Measurements from ENCODE around the gene FNTB.
A peak's percentile ranks its signal among the peaks of the same experiment; 100 is the strongest.

The FNTB gene

DNA sequence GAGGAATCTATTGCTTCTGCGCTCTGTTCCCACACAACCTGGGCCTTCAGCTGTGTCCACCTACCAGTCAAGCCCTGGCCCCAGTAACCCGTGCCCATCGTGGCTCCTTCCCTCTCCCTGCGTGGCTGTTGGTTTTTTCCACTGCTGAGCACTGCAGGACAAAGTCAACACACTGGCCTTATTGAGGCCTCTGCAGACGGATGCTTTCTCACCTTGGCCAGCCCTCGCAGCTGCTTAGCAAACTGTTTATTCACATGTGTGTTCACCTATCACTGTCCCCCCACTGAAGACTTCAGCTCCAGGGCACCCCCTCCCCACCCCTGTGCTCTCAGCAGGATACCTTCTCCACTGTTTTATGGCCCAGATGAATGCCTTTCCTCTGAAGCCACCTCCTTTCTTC lies 31.4 kb upstream of the FNTB start:
- peaks cover 12% of the 10 kb centered on the region for H3K4me1 ChIP-seq (ENCODE audit: control insufficient read depth, insufficient read depth, low read length)
- no peaks in the 10 kb centered on the region for H3K27me3 ChIP-seq (ENCODE audit: control insufficient read depth, insufficient read depth, low read length)
- no peaks in the 10 kb centered on the region for H3K36me3 ChIP-seq (ENCODE audit: control insufficient read depth, insufficient read depth, low read length)
- H3K9ac ChIP-seq (ENCODE audit: low read length): no peak overlapping the region
- H3K4me3 ChIP-seq (ENCODE audit: low read length): no peak overlapping the region
- H3K9me3 ChIP-seq (ENCODE audit: control insufficient read depth, low read length): no peaks in the 10 kb centered on the region

DNA sequence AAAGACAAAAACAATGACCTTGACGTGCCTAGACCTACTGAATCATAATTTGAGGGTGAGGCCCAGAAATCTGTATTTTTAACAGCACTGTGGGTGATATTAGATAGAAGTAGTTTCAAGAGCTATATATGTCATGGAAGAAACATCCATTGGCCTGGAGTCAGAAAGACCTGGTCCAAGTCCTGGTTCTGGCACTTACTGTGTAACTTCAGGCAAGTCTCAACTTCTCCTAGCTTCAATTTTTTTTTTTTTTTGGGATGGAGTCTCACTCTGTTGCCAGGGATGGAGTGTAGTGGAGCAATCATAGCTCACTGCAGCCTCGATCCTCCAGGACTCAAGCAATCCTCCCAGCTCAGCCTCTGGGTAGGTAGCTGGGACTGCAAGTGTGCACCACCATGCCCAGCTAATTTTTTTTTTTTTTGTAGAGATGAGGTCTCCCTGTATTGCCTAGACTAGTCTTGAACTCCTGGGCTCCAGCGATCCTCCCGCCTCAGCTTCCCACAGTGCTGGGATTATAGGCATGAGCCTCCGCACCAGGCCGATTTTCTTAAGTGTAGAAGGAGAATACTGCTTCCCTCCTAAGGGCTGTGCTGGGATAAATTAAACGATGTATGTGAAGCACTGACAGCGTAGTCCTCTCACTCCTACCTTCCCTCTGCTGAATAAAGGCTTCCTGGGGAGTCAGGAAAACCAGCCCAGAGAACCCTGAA lies 29.8 kb upstream of the FNTB start:
- Histone ChIP-seq H3K4me3 (ENCODE audit: low read length) (no peak overlapping the region), H3K9ac (ENCODE audit: low read length) (no peak overlapping the region), H3K36me3 (ENCODE audit: control insufficient read depth, insufficient read depth, low read length) (no peaks in the 10 kb centered on the region), H3K27me3 (ENCODE audit: control insufficient read depth, insufficient read depth, low read length) (no peaks in the 10 kb centered on the region), H3K9me3 (ENCODE audit: control insufficient read depth, low read length) (no peaks in the 10 kb centered on the region), H3K4me1 (ENCODE audit: control insufficient read depth, insufficient read depth, low read length) (peaks cover 22% of the 10 kb centered on the region)

DNA sequence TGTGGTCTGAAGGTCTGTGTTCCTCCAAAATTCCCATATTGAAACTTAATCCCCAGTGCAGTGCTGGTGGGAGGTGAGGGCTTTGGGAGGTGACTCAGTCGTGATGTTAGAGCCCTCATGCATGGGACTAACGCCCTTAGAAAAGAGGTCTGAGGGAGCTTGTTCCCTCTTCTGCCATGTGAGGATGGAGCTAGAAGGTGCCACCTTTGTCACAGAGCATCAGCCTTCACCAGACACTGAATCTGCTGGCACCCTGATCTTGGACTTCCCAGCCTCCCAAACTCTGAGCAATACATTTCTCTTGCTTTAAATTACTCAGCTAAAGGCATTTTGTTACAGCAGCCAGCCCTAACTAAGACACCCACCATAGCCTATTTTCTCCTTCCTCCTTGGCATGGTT lies 28.5 kb upstream of the FNTB start:
- Histone ChIP-seq H3K4me3 (ENCODE audit: low read length) (no peak overlapping the region), H3K36me3 (ENCODE audit: control insufficient read depth, insufficient read depth, low read length) (no peaks in the 10 kb centered on the region), H3K4me1 (ENCODE audit: control insufficient read depth, insufficient read depth, low read length) (peaks cover 20% of the 10 kb centered on the region), H3K9ac (ENCODE audit: low read length) (no peak overlapping the region), H3K9me3 (ENCODE audit: control insufficient read depth, low read length) (no peaks in the 10 kb centered on the region), H3K27me3 (ENCODE audit: control insufficient read depth, insufficient read depth, low read length) (no peaks in the 10 kb centered on the region)

DNA sequence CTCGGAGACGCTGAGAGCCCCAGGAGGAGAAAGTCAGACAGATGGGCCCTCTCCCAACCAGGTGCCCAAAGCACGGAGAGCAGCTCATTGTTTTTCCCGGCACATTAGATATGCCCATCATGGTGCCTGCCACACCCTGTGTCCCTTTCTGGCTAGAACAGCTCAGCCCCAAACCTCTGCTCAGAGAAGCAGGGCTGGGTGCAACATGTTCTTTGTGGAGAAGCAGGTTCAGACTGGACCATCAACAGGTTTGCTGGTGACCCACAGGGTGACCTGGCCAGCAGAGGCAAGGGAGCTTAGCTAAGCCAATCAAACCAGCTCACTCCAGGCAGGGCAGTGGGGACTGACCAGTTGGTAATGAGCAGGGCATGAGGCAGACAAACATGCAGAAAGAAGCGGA lies 28.0 kb upstream of the FNTB start:
- H3K27me3 ChIP-seq (ENCODE audit: control insufficient read depth, insufficient read depth, low read length): no peaks in the 10 kb centered on the region
- peaks cover 20% of the 10 kb centered on the region for H3K4me1 ChIP-seq (ENCODE audit: control insufficient read depth, insufficient read depth, low read length)

DNA sequence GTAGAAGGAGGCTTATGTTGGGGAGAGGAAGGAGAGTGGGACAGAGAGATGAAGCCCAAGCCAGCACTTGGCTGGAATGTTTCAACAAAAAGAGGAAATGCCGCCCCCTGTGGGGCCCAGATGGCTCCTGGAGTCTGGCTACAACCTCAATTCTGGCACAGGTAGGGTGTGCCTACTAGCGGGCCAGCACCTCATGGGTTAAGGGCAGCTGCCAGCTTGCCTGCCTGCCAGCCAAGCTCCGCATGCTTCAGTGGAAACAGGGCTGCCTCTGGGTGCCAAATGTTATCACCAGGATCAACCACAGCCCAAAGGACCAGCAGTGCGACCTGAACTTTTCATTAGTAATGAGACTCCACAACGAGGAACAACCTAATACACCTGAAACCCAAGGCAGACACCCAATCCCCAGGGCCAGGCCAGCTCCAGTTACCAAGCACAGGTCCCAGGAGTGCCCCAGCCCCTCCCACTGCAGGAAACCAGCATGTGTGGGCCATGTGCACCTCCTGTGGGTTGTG lies 25.9 kb upstream of the FNTB start:
- Histone ChIP-seq H3K4me3 (ENCODE audit: low read length) (no peak overlapping the region), H3K9me3 (ENCODE audit: control insufficient read depth, low read length) (no peaks in the 10 kb centered on the region), H3K36me3 (ENCODE audit: control insufficient read depth, insufficient read depth, low read length) (no peaks in the 10 kb centered on the region), H3K9ac (ENCODE audit: low read length) (no peak overlapping the region), H3K27me3 (ENCODE audit: control insufficient read depth, insufficient read depth, low read length) (no peaks in the 10 kb centered on the region), H3K4me1 (ENCODE audit: control insufficient read depth, insufficient read depth, low read length) (peaks cover 20% of the 10 kb centered on the region)

More for the DNA sequence above, 28.0 kb upstream of the FNTB start:
- no peak overlapping the region for H3K9ac ChIP-seq (ENCODE audit: low read length)
- no peak overlapping the region for H3K4me3 ChIP-seq (ENCODE audit: low read length)
- H3K36me3 ChIP-seq (ENCODE audit: control insufficient read depth, insufficient read depth, low read length): no peaks in the 10 kb centered on the region
- no peaks in the 10 kb centered on the region for H3K9me3 ChIP-seq (ENCODE audit: control insufficient read depth, low read length)

- Histone ChIP-seq H3K27me3 (ENCODE audit: control insufficient read depth, insufficient read depth, low read length) (no peaks in the 10 kb centered on the region), H3K9me3 (ENCODE audit: control insufficient read depth, low read length) (no peaks in the 10 kb centered on the region), H3K36me3 (ENCODE audit: control insufficient read depth, insufficient read depth, low read length) (no peaks in the 10 kb centered on the region), H3K4me1 (ENCODE audit: control insufficient read depth, insufficient read depth, low read length) (peaks cover 30% of the 10 kb centered on the region), H3K4me3 (ENCODE audit: low read length) (no peak overlapping the region), H3K9ac (ENCODE audit: low read length) (no peak overlapping the region)
Observed at GRCh38 chr14:64963611-64964010, 23.1 kb upstream of the FNTB start.

DNA sequence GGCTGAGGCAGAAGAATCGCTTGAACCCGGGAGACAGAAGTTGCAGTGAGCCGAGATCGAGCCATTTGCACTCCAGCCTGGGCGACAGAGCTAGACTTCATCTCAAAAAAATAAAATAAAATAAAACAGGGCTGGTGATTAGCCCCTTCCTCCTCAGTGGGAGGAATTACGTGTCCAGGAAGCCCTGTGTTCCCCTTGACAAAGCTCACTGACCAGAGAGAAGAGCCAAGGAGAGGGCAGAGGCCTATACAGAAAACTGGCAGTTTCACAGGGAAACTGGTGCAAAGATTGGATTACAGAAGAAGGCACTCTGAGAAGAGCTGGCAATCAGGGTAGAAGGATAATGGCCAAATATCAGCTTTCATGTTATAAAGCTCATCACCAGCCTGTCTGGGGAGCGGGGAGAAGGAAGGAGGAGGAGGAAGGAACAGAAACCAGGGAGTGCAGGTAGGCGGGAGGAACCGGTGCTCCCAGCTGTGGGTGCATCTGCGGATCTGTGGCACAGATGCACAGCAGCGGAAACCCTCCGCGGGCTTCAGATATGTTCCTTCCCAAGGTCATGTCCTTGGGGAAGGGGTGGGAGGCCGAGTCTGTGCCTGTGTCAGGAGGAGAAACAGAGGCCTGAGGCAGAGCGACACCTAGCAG lies 21.2 kb upstream of the FNTB start:
- Histone ChIP-seq H3K9me3 (ENCODE audit: control insufficient read depth, low read length) (no peaks in the 10 kb centered on the region), H3K4me1 (ENCODE audit: control insufficient read depth, insufficient read depth, low read length) (peaks cover 27% of the 10 kb centered on the region), H3K4me3 (ENCODE audit: low read length) (no peak overlapping the region), H3K27me3 (ENCODE audit: control insufficient read depth, insufficient read depth, low read length) (no peaks in the 10 kb centered on the region), H3K36me3 (ENCODE audit: control insufficient read depth, insufficient read depth, low read length) (no peaks in the 10 kb centered on the region), H3K9ac (ENCODE audit: low read length) (no peak overlapping the region)

DNA sequence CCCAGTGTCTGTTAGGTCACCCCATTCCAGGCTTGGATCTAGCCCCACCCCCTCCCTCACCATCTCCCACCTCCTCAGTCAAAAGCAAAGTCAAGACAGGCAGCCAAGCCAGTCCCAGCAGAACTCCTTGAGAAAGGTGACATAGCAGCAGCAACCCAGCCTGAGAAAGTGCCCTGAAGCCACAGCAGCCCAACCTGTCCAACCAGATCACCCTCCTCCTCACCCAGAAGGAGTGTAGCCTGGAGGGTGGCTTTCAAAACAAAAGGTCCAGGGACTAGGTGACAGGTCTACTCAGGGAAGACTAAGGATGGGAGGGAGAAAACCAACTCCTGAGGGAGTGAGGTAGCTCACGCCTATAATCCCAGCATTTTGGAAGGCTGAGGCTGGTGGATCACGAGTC lies 19.7 kb upstream of the FNTB start:
- peaks cover 29% of the 10 kb centered on the region for H3K4me1 ChIP-seq (ENCODE audit: control insufficient read depth, insufficient read depth, low read length)
- peaks cover 3% of the 10 kb centered on the region for H3K27me3 ChIP-seq (ENCODE audit: control insufficient read depth, insufficient read depth, low read length)
- H3K4me3 ChIP-seq (ENCODE audit: low read length): no peak overlapping the region
- H3K9me3 ChIP-seq (ENCODE audit: control insufficient read depth, low read length): no peaks in the 10 kb centered on the region
- no peak overlapping the region for H3K9ac ChIP-seq (ENCODE audit: low read length)
- H3K36me3 ChIP-seq (ENCODE audit: control insufficient read depth, insufficient read depth, low read length): no peaks in the 10 kb centered on the region

GRCh38 chr14:64968167-64968566 lies 18.5 kb upstream of the FNTB start:
- Histone ChIP-seq H3K9me3 (ENCODE audit: control insufficient read depth, low read length) (no peaks in the 10 kb centered on the region), H3K4me3 (ENCODE audit: low read length) (no peak overlapping the region), H3K27me3 (ENCODE audit: control insufficient read depth, insufficient read depth, low read length) (peaks cover 9% of the 10 kb centered on the region), H3K9ac (ENCODE audit: low read length) (no peak overlapping the region), H3K36me3 (ENCODE audit: control insufficient read depth, insufficient read depth, low read length) (no peaks in the 10 kb centered on the region), H3K4me1 (ENCODE audit: control insufficient read depth, insufficient read depth, low read length) (peaks cover 29% of the 10 kb centered on the region)

DNA sequence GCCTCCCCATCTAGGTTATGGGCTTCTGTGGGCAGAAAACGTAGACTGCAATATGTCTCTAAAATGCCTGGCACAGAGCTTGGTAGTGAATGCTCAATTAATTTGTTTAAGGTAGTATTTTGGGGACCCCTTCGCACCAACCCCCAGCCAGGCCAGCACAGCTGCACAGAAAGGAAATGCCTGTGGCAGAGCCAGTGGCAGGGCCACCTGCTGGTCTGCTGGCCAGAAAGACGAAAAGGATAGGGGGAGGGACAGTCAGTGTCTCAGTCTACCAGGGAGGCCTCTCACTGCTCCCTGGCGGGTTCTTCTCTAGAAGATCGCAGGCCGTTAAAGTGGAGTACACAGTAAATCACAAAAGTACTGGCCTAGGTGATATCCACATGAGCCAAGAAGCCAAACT lies 18.0 kb upstream of the FNTB start:
- Histone ChIP-seq H3K4me3 (ENCODE audit: low read length) (no peak overlapping the region), H3K4me1 (ENCODE audit: control insufficient read depth, insufficient read depth, low read length) (peaks cover 29% of the 10 kb centered on the region), H3K27me3 (ENCODE audit: control insufficient read depth, insufficient read depth, low read length) (peaks cover 9% of the 10 kb centered on the region), H3K36me3 (ENCODE audit: control insufficient read depth, insufficient read depth, low read length) (no peaks in the 10 kb centered on the region), H3K9ac (ENCODE audit: low read length) (no peak overlapping the region), H3K9me3 (ENCODE audit: control insufficient read depth, low read length) (no peaks in the 10 kb centered on the region)

DNA sequence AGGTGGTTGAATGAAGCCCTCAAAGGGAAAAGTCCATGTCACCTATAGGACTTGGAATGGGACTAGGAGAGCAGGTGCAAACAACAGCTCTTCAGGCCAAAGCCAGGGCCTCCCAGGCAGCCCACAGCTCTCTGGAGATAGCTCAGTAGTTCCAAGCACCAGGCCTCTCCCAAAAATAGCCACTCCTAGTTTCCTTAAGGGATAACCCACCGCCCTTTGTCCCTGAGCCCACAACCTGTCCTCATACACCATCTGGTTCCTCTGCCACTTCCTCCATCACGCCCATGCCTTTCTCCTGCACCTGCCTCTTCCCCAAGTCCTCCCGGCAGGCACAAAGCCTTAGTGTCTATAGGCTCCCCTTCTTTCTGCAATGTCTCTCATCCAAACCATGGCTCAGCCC lies 16.7 kb upstream of the FNTB start:
- Histone ChIP-seq H3K36me3 (ENCODE audit: control insufficient read depth, insufficient read depth, low read length) (no peaks in the 10 kb centered on the region), H3K4me3 (ENCODE audit: low read length) (no peak overlapping the region), H3K27me3 (ENCODE audit: control insufficient read depth, insufficient read depth, low read length) (peaks cover 9% of the 10 kb centered on the region), H3K4me1 (ENCODE audit: control insufficient read depth, insufficient read depth, low read length) (peaks cover 29% of the 10 kb centered on the region), H3K9me3 (ENCODE audit: control insufficient read depth, low read length) (no peaks in the 10 kb centered on the region), H3K9ac (ENCODE audit: low read length) (no peak overlapping the region)

DNA sequence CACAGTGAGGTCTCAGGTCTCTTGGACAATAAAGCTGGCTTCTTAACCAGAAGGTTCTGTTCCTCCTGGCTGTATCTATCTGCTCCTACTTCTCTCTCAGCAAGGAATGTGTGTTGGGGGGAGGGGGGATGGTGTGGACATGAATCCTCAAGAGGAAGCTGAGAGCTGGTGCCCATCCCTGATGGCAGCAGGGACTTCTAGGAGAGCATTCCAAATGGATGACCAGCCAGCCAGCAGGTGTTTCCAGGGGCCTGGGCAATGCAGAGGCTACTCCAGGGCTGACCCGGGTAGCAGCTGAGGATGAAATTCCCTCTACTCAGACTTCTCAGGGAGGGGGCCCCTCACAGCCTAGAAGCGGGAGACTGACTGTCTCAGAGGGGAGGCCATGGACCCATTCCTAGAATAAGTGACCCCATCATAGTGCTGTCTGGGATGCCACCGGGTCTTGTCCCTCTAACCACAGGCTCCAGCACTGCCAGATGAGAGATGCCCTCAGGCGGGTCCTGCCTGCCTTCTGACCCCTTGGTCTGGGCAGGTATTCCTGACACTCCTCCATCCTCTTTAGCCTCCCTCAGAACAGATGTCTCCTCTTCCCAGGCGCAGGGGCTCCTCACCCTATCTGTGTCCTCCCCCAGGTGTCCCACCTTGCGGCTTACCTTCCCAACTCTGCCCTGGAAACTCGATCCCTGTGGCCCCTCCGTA lies 15.8 kb upstream of the FNTB start:
- Histone ChIP-seq H3K4me3 (ENCODE audit: low read length) (peak overlapping the region; percentile 46), H3K27me3 (ENCODE audit: control insufficient read depth, insufficient read depth, low read length) (peaks cover 9% of the 10 kb centered on the region), H3K4me1 (ENCODE audit: control insufficient read depth, insufficient read depth, low read length) (peaks cover 29% of the 10 kb centered on the region), H3K36me3 (ENCODE audit: control insufficient read depth, insufficient read depth, low read length) (no peaks in the 10 kb centered on the region), H3K9me3 (ENCODE audit: control insufficient read depth, low read length) (no peaks in the 10 kb centered on the region), H3K9ac (ENCODE audit: low read length) (peak overlapping the region; percentile 72)

Data from mucosa of stomach (tissue), 1 donor.